ENCODE measurements around the gene ACAN. TPM values are rescaled to one million over a fixed set of nuclear protein-coding genes. Genes with fewer than 3 reads are reported as not detected.

ACAN gene
- total and polyA plus RNA-seq, 10 of the 15 experiments (the other 5 are each of a cell fraction or from before 2014, with no cell fraction given), result not detected

- Histone ChIP-seq H3K9me3 (replicated peaks; ENCODE audit: control insufficient read depth, insufficient read depth, low read length) (no peaks in the 10 kb centered on the region), H3K36me3 (ENCODE audit: control insufficient read depth in 2 of 2, insufficient read depth in 2 of 2, low read length in 1 of 2) (no peaks in the 10 kb centered on the region), H3K9ac (ENCODE audit: control insufficient read depth, insufficient read depth, low read length) (no peak overlapping the region), H3K4me3 (no peak overlapping the region), H3K79me2 (ENCODE audit: control insufficient read depth, insufficient read depth, low read length) (no peaks in the 10 kb centered on the region), H3K4me1 (ENCODE audit: control insufficient read depth, insufficient read depth, low read length) (no peaks in the 10 kb centered on the region), H3K27me3 (replicated peaks in 1 of 2; ENCODE audit: control insufficient read depth in 2 of 2, insufficient read depth in 2 of 2, low read length in 1 of 2) (no peaks in the 10 kb centered on the region; a peak in 1 of 4 replicates), H3K27ac (ENCODE audit: control insufficient read depth, insufficient read depth) (no peak overlapping the region), H3K4me2 (ENCODE audit: control insufficient read depth, insufficient read depth) (no peak overlapping the region), H4K20me1 (ENCODE audit: control insufficient read depth, insufficient read depth) (no peaks in the 10 kb centered on the region), H2AFZ (ENCODE audit: control insufficient read depth, low read depth, low read length) (no peak overlapping the region)
- 38% methylated on average over 16 of the region's 16 CpGs for WGBS (ENCODE audit: insufficient coverage, insufficient replicate concordance, low lambda C conversion rate, missing lambda C conversion rate)
- POLR2A ChIA-PET, result no interaction called here
- RAD21 ChIA-PET (ENCODE audit: unreplicated experiment), result interaction anchor here (0.9 kb wide), 1 partner anchor 215 kb away, joined by 5 read pairs; no protein-coding TSS in a partner anchor
- in situ Hi-C loops (cut with MboI), result no loop called here
- intact Hi-C loops (cut with micrococcal nuclease; ENCODE audit: unreplicated experiment), result no loop called here
- no TSS peak for BruUV-seq (replicated peaks)
- no peak for TF ChIP-seq ATF3 (IDR thresholded peaks at IDR 0.05; ENCODE audit: borderline replicate concordance, extremely low read depth, low read depth, low read length)
- TF ChIP-seq, protein P1, sequence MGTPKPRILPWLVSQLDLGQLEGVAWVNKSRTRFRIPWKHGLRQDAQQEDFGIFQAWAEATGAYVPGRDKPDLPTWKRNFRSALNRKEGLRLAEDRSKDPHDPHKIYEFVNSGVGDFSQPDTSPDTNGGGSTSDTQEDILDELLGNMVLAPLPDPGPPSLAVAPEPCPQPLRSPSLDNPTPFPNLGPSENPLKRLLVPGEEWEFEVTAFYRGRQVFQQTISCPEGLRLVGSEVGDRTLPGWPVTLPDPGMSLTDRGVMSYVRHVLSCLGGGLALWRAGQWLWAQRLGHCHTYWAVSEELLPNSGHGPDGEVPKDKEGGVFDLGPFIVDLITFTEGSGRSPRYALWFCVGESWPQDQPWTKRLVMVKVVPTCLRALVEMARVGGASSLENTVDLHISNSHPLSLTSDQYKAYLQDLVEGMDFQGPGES (IDR thresholded peaks at IDR 0.05), result no peak
- no peak for TF ChIP-seq SP1 (IDR thresholded peaks at IDR 0.05; ENCODE audit: low read depth, low read length)
- TF ChIP-seq, protein P2, sequence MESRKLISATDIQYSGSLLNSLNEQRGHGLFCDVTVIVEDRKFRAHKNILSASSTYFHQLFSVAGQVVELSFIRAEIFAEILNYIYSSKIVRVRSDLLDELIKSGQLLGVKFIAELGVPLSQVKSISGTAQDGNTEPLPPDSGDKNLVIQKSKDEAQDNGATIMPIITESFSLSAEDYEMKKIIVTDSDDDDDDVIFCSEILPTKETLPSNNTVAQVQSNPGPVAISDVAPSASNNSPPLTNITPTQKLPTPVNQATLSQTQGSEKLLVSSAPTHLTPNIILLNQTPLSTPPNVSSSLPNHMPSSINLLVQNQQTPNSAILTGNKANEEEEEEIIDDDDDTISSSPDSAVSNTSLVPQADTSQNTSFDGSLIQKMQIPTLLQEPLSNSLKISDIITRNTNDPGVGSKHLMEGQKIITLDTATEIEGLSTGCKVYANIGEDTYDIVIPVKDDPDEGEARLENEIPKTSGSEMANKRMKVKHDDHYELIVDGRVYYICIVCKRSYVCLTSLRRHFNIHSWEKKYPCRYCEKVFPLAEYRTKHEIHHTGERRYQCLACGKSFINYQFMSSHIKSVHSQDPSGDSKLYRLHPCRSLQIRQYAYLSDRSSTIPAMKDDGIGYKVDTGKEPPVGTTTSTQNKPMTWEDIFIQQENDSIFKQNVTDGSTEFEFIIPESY (IDR thresholded peaks at IDR 0.05), result no peak
- TF ChIP-seq TARDBP (IDR thresholded peaks at IDR 0.05; ENCODE audit: borderline replicate concordance), result no peak
- TF ChIP-seq ZNF217 (IDR thresholded peaks at IDR 0.05), result no peak
- TF ChIP-seq SUZ12 (IDR thresholded peaks at IDR 0.05; ENCODE audit: unreplicated experiment), result no peak
- TF ChIP-seq KLF5 (IDR thresholded peaks at IDR 0.05; ENCODE audit: partially characterized antibody), result no peak
- no peak for TF ChIP-seq CHD1 (IDR thresholded peaks at IDR 0.05; ENCODE audit: low read depth, low read length)
- no peak for TF ChIP-seq ZSCAN29 (IDR thresholded peaks at IDR 0.05)
- no peak for TF ChIP-seq ESRRA (IDR thresholded peaks at IDR 0.05; ENCODE audit: low read length)
- TF ChIP-seq RUNX3 (IDR thresholded peaks at IDR 0.05; ENCODE audit: low read length), result no peak
- TF ChIP-seq BMI1 (IDR thresholded peaks at IDR 0.05; ENCODE audit: borderline replicate concordance), result no peak
- TF ChIP-seq, protein P3, sequence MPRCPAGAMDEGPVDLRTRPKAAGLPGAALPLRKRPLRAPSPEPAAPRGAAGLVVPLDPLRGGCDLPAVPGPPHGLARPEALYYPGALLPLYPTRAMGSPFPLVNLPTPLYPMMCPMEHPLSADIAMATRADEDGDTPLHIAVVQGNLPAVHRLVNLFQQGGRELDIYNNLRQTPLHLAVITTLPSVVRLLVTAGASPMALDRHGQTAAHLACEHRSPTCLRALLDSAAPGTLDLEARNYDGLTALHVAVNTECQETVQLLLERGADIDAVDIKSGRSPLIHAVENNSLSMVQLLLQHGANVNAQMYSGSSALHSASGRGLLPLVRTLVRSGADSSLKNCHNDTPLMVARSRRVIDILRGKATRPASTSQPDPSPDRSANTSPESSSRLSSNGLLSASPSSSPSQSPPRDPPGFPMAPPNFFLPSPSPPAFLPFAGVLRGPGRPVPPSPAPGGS (IDR thresholded peaks at IDR 0.05; ENCODE audit: borderline replicate concordance, insufficient read depth, low read depth, low read length, poor library complexity, severe bottlenecking), result no peak
- TF ChIP-seq CBX3 (IDR thresholded peaks at IDR 0.05; ENCODE audit: borderline replicate concordance, low read depth), result no peak
- CTCF ChIA-PET, result interaction anchor here (1.2 kb wide), 1 partner anchor 20 kb away, joined by 4 read pairs; no protein-coding TSS in a partner anchor
- no peak for DNase-seq (ENCODE audit: low read depth, low spot score)
- no peak for FAIRE-seq
- ATAC-seq, result no peak
- SMC1A ChIA-PET (ENCODE audit: uncharacterized antibody, unreplicated experiment), result no interaction called here
These were observed 36.7 kb downstream of the ACAN start for GRCh38 chr15:88839961-88840360.

Data from GM12878 (cell line).